HG03342 (cell line): ENCODE results near the gene TMEM184A.

ENCODE experiments used
- ATAC-seq: cut with Tn5 transposase; IDR thresholded peaks from one replicate; pipeline ENCODE4 v1.9.1; 2021; ENCODE audit warnings: mild to moderate bottlenecking, moderate library complexity; ENCODE audit not compliant: unreplicated experiment

The TMEM184A gene

DNA sequence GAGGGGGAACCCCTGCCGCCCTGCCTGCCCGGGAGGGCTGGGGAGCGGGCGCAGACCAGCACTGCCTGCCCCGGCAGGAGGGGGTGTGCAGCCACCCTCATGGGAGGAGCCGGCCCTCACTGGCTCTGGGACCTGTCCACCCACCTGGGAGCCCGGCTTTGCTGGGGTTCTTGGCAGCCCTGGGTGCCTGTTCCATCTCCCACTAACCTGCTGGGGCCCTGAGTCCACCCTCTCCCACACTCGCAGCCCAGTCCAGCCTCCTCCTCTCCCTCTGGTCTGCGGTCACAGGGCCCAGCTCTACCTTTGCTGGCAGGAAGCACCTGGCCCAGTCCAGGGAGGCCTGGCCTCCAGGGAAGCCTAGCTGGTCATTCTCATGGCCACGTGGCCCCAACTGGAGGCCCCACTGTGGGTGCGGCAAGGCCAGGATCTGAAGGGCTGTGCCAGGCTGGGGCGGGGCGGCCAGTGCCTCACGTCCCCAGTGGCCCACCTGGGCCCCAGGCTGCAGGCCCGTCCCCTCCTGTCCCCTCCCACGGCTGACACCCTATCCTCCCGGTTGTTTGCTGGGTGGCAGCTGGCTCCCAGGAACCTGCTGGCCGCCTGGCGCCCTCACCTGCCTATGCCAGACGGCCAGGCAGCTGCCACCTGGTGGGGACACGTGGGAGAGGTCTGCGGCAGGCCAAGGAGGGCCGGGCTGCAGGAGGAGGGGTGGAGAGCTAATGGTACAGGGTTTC lies at the start of gene TMEM184A:
TMEM184A (minus strand) TSS at position 393 of the 731 bp plus-strand sequence. CDS start 721 bp downstream, outside the sequence.
- ATAC-seq: no peak

GRCh38 chr7:1604383-1604782 lies 48.4 kb upstream of the TMEM184A start:
- ATAC-seq: no peak

DNA sequence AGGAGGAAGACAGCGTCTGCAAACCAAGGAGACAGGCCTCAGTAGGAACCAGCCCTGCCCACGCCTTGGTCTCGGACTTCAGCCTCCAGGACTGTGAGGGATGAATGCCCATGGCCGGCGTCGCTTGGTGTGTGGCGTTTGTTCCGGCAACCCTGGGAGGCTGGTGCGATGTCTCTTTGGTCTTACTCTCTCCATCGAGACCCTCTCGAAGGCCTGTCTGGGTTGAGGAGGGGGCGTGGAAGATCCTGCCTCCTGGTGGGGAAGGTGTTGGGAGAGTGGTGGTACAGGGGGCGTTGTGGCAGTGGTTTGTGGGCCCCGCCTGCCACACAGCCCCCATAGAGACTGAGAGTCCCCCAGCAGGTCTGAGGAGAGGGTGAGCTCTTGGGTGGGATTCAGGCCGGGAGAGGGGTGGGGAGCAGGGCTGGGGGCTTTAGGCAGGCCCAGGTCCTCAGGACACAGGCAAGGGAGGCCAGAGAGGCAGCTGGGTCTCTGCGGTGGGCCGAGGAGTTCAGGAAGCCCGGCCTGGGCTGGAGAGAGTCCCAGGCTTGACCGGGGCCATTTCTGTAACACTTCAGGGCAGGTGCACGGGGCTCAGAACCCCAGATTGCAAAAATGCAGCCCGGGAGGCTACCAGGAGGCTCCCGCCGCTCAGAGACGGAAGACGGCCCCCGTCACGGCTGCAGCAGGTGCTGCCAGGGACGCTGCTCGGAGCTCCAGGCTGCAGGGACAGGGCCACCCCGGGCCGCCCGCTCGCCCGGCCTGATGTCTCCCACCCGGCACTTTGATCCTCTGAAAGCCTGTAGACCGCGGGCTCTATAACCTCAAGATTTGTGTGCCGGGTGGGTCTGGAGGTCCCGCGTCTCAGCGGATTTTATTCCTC lies 47.6 kb upstream of the TMEM184A start:
- ATAC-seq: no peak

- no peak for ATAC-seq
These were observed 46.4 kb upstream of the TMEM184A start for GRCh38 chr7:1602386-1602785.

- no peak for ATAC-seq
These were observed 46.0 kb upstream of the TMEM184A start for GRCh38 chr7:1601956-1602355.

GRCh38 chr7:1599640-1600395 lies 43.8 kb upstream of the TMEM184A start:
- ATAC-seq: no peak

GRCh38 chr7:1598961-1599639 lies 43.1 kb upstream of the TMEM184A start:
- no peak for ATAC-seq

DNA sequence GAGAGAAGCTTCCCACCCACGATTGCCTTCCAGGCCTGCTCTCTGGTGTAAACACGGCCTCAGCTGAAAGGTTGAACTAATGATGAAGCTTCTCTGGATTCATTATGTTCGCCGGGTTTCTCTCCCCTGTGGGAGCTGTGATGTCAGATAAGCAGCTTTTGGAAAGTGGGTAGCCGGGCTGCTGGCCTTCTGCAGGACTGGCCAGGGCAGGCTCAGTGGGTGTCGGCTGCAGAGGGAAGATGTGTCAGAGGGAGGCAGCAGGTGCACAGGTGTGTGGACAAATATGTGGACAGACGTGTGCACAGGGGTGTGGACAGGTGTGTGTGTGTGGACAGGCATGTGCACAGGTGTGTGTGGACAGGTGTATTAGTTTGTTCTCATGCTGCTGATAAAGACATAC lies 42.3 kb upstream of the TMEM184A start:
- no peak for ATAC-seq

DNA sequence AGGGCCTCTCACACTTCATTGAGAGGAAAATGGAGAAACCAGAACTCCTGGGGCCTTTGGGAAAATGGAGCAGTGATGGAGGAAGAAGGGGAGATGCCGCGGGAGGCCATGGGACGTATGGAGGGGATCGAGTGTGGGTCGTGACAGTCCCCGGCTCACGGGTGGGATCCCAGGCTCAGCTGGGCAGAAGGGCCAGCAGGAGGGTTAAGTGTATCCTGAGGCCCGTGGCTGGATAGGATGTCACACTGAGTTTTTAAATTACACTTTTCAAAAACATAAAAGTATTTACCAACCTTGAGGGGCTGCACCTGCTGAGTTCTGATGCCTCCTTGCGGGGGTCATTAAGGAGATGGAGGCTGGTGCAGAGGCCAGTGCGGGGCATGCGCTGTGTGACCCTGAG lies 41.8 kb upstream of the TMEM184A start:
- no peak for ATAC-seq

GRCh38 chr7:1597066-1597760 lies 41.2 kb upstream of the TMEM184A start:
- no peak for ATAC-seq

GRCh38 chr7:1596181-1597043 lies 40.4 kb upstream of the TMEM184A start:
- ATAC-seq: no peak

- no peak for ATAC-seq
These were observed 39.6 kb upstream of the TMEM184A start for GRCh38 chr7:1595636-1596035.

DNA sequence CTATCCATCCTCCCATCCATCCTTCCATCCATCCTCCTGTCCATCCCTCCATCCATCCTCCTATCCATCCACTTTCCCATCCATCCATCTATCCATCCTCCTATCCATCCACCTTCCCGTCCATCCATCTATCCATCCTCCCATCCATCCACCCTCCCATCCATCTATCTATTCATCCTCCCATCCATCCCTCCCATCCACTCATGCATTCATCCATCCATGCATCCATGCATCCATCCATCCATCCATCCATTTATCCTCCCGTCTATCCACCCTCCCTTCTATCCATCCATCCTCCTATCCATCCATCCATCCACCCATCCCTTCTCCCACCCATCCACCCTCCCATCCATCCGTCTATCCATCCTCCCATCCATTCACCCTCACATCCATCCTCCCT lies 39.0 kb upstream of the TMEM184A start:
- no peak for ATAC-seq

- no peak for ATAC-seq
These were observed 38.0 kb upstream of the TMEM184A start for GRCh38 chr7:1593904-1594421.

GRCh38 chr7:1593091-1593866 lies 37.3 kb upstream of the TMEM184A start:
- no peak for ATAC-seq

- no peak for ATAC-seq
These were observed 36.4 kb upstream of the TMEM184A start for GRCh38 chr7:1592299-1592871.

DNA sequence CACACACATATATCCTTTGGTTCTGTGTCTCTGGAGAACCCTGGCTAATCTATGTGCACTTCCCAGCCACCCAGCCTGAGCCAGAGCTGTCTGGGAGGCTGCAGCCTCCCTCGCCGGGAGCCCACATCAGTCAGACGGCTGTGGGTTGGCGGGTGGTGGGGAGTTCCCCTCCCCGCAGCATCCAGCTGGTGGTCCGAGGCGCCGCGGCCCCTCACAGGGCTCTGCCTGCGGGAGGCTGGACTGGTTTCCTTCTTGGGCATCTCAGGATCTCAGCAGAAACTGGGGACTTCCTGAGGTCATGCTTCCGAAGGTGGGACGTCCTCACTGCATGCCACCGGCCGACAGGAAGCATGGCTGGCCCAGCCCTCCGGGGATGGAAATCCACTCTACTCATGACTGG lies 35.9 kb upstream of the TMEM184A start:
- no peak for ATAC-seq

DNA sequence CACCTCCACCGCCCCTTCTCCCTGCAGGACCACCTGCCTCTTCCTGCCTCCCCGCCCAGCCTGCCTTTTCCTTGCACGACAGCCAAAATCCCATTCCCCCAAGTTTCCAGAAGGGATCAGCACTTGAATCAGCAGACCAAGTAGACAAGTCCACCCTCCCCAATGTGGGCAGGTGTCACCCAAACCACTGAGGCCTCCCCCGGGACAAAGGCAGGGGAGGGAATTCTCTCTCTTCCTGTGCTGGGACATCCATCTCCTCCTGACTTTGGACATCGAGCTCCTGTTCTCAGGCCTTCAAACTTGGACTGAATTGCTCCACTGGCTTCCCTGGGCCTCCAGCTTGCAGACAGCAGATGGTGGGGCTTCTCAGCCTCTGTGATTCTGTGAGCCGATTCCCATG lies 35.4 kb upstream of the TMEM184A start:
- no peak for ATAC-seq
